Small intestine (tissue), 7 donors: ENCODE results near the gene CFAP410. TPM values are rescaled to one million over a fixed set of nuclear protein-coding genes. Genes with fewer than 3 reads are reported as not detected.

Experiments used
- DNase-seq, 2 donors: peaks; one replicate each; pipeline versions ENCODE4 v3.0.0 to v3.0.0-alpha.2; 2013
- FAIRE-seq: peaks from 2 replicates; lab custom pipeline; 2012; peaks lifted over from hg19 to GRCh38; lab: Jason Lieb, UNC
- H3K27ac ChIP-seq, 3 donors: one replicate each; pipeline ENCODE4 v1.5.1; 2013; ENCODE audit warnings: low read length in 2 of 3, mild to moderate bottlenecking in 2 of 3, control low read depth in 1 of 3, inconsistent platforms in 1 of 3, low read depth in 1 of 3, moderate library complexity in 1 of 3
- H3K27me3 ChIP-seq, 3 donors: one replicate each; pipeline ENCODE4 v1.6.1; 2013; ENCODE audit warnings: low read length in 3 of 3, inconsistent platforms in 1 of 3; ENCODE audit not compliant: control insufficient read depth in 3 of 3, insufficient read depth in 3 of 3
- H3K36me3 ChIP-seq, 3 donors: one replicate each; pipeline ENCODE4 v1.6.1; 2013; ENCODE audit warnings: low read length in 3 of 3, inconsistent platforms in 1 of 3, low read depth in 1 of 3, mild to moderate bottlenecking in 1 of 3, moderate library complexity in 1 of 3; ENCODE audit not compliant: control insufficient read depth in 3 of 3, insufficient read depth in 2 of 3
- H3K4me1 ChIP-seq, 3 donors: one replicate each; pipeline ENCODE4 v1.6.1; 2013; ENCODE audit warnings: low read length in 2 of 3, inconsistent platforms in 1 of 3, low read depth in 1 of 3, mild to moderate bottlenecking in 1 of 3, moderate library complexity in 1 of 3; ENCODE audit not compliant: control insufficient read depth in 3 of 3, insufficient read depth in 2 of 3
- H3K4me3 ChIP-seq, 3 donors: one replicate each; pipeline ENCODE4 v1.5.1; 2013; ENCODE audit warnings: low read length in 3 of 3, control low read depth in 1 of 3, inconsistent platforms in 1 of 3, low read depth in 1 of 3, mild to moderate bottlenecking in 1 of 3, moderate library complexity in 1 of 3
- H3K9me3 ChIP-seq, 2 donors: one replicate each; pipeline ENCODE4 v1.6.1; 2013; ENCODE audit warnings: low read depth in 1 of 2, low read length in 1 of 2; ENCODE audit not compliant: control insufficient read depth in 2 of 2, insufficient read depth in 1 of 2
- WGBS, 3 donors: extraction: QIAGEN DNeasy Blood & Tissue Kit; methylation state at CpG; one replicate each; pipeline ENCODE4 v1.1.7; 2013; 5-methylcytosine and 5-hydroxymethylcytosine counted together
- polyA plus RNA-seq, 4 donors: library from polyadenylated mRNA; stranded (reverse) in 3 of 4; unstranded in 1 of 4; fragments of 200-250 nt in 3 of 4; fragments of 120-200 nt in 1 of 4; gene quantifications; one replicate each; pipeline versions ENCODE4 v1.2.1 to v1.2.3, GENCODE V29; 2013
- donor health status: healthy with polysubstance abuse.
- donor health status: control.
- donor health status: control.
- donor health status: Bipolar disorder and iron deficiency.
- donor health status: healthy.

The CFAP410 gene
- polyA plus RNA-seq, 4 donors, result 17.9 to 35.9 (median 32.3) TPM

- Histone ChIP-seq H3K27me3 (peaks cover 0 to 10% (median 0%) of the 10 kb centered on the region in 3 donors), H3K4me1 (peaks cover 0 to 9% (median 0%) of the 10 kb centered on the region in 3 donors), H3K36me3 (no peaks in the 10 kb centered on the region), H3K27ac (no peak overlapping the region), H3K4me3 (no peak overlapping the region), H3K9me3 (no peaks in the 10 kb centered on the region)
- FAIRE-seq (no peak), DNase-seq (no peak)
- WGBS, 3 donors, result 81 to 83% (median 82%) methylated on average over 16 of the region's 16 CpGs
These were observed 48.7 kb downstream of the CFAP410 start for GRCh38 chr21:44290327-44291077.

- 77 to 86% (median 84%) methylated on average over 24 of the region's 24 CpGs for WGBS, 3 donors
- Histone ChIP-seq H3K4me1 (peaks cover 0 to 12% (median 0%) of the 10 kb centered on the region in 3 donors), H3K27me3 (peaks cover 0 to 10% (median 0%) of the 10 kb centered on the region in 3 donors), H3K9me3 (no peaks in the 10 kb centered on the region), H3K36me3 (no peaks in the 10 kb centered on the region), H3K4me3 (no peak overlapping the region), H3K27ac (no peak overlapping the region)
- no peak for FAIRE-seq
- DNase-seq, result no peak
These were observed 49.7 kb downstream of the CFAP410 start for GRCh38 chr21:44289381-44290010.

GRCh38 chr21:44288251-44289110 is 50.7 kb downstream of the CFAP410 start:
- Histone ChIP-seq H3K4me1 (peaks cover 0 to 9% (median 0%) of the 10 kb centered on the region in 3 donors), H3K4me3 (no peak overlapping the region), H3K27me3 (peaks cover 0 to 10% (median 0%) of the 10 kb centered on the region in 3 donors), H3K27ac (no peak overlapping the region), H3K36me3 (no peaks in the 10 kb centered on the region), H3K9me3 (no peaks in the 10 kb centered on the region)
- FAIRE-seq (no peak), DNase-seq (no peak)
- WGBS, 3 donors, result 85 to 91% (median 90%) methylated on average over 21 to 23 of the region's 23 CpGs

- FAIRE-seq (no peak), DNase-seq (no peak)
- Histone ChIP-seq H3K4me1 (peaks cover 0 to 9% (median 0%) of the 10 kb centered on the region in 3 donors), H3K27ac (no peak overlapping the region), H3K27me3 (peaks cover 0 to 10% (median 0%) of the 10 kb centered on the region in 3 donors), H3K9me3 (no peaks in the 10 kb centered on the region), H3K36me3 (no peaks in the 10 kb centered on the region), H3K4me3 (no peak overlapping the region)
- 68 to 77% (median 76%) methylated on average over 28 to 31 of the region's 31 CpGs for WGBS, 3 donors
These were observed 52.2 kb downstream of the CFAP410 start for GRCh38 chr21:44286716-44287632.

- peak in 1 of 2 donors; percentile 28 for DNase-seq
- Histone ChIP-seq H3K4me1 (peaks cover 0 to 9% (median 0%) of the 10 kb centered on the region in 3 donors), H3K9me3 (no peaks in the 10 kb centered on the region), H3K36me3 (no peaks in the 10 kb centered on the region), H3K4me3 (no peak overlapping the region), H3K27me3 (peaks cover 0 to 10% (median 0%) of the 10 kb centered on the region in 3 donors), H3K27ac (no peak overlapping the region)
- no peak for FAIRE-seq
- WGBS, 3 donors, result 57 to 63% (median 60%) methylated on average over 15 to 21 of the region's 21 CpGs
These were observed 53.0 kb downstream of the CFAP410 start for GRCh38 chr21:44286086-44286715.

- Histone ChIP-seq H3K4me1 (peaks cover 0 to 9% (median 0%) of the 10 kb centered on the region in 3 donors), H3K9me3 (no peaks in the 10 kb centered on the region), H3K36me3 (no peaks in the 10 kb centered on the region), H3K4me3 (peak within 1 kb of the TSS in 1 of 3 donors; percentile 29), H3K27me3 (peaks cover 0 to 10% (median 0%) of the 10 kb centered on the region in 3 donors), H3K27ac (peak within 1 kb of the TSS in 1 of 3 donors; percentile 22)
- 18 to 38% (median 35%) methylated on average over 40 to 56 of the region's 56 CpGs for WGBS, 3 donors
- FAIRE-seq (no peak), DNase-seq (peak in 1 of 2 donors; percentile 78)
These were observed 53.8 kb downstream of the CFAP410 start, which contains the start of gene AIRE for GRCh38 chr21:44285138-44285992. TSS of gene AIRE (plus strand) at chr21:44285876. CDS start at chr21:44286007, 131 bp downstream.
